HG03520 (cell line): Measurements from ENCODE around the gene CATSPERB.
"Not testable (repeated sequence)": the region's sequence is repeated elsewhere in the genome, so short reads cannot be mapped to it uniquely, and the experiment has no call there.

Source experiments
- ATAC-seq: cut with Tn5 transposase; IDR thresholded peaks from one replicate; pipeline ENCODE4 v1.9.1; 2021; ENCODE audit warnings: mild to moderate bottlenecking, moderate library complexity; ENCODE audit not compliant: unreplicated experiment

The CATSPERB gene

GRCh38 chr14:91731986-91732385, at the start of gene CATSPERB:
Gene CATSPERB, minus strand, starts transcription at chr14:91732086. Its CDS starts 2,607 bp downstream, at chr14:91729479.
- ATAC-seq: no peak

- no peak for ATAC-seq
Observed at GRCh38 chr14:91780452-91780851, 48.6 kb upstream of the CATSPERB start.

DNA sequence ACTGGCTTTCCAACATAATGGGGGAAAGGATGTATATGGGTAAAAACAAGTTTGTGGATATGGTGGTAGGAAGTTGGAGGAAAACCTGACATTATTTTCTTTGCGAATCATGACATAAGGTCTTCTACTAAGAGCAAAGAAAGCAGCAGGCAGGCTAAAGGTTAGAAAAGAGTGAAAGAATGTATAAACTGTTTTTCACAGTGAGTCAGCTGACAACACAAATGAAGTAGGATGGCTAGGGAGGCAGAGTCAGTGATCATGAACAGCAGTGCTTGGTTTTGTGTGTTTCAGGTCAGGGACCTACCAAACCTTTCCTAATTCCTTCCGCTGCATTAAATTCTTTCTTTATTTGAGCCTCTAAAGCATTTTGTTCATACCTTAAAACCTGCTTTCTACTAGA, 46.3 kb upstream of the CATSPERB start:
- ATAC-seq: no peak

- ATAC-seq: no peak
Observed at GRCh38 chr14:91774140-91775096, 42.5 kb upstream of the CATSPERB start.

DNA sequence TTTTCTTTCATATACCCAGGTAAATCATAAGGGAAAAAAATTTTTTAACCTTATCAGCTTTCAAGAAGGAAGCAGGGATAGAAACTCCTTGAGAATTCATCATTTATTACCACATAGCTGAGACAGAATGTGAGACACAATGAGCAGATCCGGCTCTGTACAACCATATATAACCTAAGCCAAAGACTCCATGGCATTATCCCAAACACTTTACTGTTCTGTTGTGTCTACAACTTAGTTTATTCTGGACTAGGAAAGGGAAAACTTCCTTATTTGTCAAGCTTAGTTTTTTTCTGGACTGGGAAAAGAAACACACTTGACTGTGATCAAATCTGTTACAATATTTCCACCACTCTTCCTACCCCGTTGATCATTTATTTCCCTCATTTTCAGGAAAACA, 38.3 kb upstream of the CATSPERB start:
- no peak for ATAC-seq

DNA sequence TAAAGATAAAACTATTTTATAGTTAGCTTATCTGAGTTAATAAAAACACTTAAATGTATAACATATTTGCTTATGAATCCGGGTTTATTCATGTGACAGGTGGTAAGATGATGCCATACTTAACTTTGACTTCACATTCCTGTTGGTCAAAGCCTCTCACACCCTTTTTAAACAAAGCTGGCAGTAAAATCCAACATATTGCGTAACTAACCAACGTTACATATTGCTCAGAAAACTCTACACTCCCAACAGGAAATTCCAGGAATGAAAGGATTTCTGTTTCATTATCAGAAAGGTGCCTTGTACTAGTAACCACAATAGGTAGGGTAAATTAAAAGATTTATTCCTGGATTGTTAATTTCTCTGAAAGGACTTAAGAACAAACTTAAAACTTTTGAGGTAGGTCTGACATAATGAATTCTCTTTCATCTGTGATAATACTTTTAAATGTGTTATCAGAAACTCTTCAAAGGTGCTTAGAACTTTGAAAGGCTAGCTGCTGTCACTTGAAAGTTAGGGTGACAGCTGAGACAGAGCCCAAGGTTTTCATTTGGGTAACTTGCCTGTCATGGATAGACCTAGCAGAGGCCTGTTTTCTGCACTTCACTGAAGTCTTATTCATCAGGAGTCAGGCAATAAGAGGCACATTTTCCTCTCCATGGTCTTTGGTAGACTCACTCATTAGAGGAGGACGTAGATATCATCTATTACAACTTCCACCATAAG, 23.8 kb upstream of the CATSPERB start:
- no peak for ATAC-seq

- ATAC-seq: no peak
Observed at GRCh38 chr14:91754819-91755218, 22.9 kb upstream of the CATSPERB start.

DNA sequence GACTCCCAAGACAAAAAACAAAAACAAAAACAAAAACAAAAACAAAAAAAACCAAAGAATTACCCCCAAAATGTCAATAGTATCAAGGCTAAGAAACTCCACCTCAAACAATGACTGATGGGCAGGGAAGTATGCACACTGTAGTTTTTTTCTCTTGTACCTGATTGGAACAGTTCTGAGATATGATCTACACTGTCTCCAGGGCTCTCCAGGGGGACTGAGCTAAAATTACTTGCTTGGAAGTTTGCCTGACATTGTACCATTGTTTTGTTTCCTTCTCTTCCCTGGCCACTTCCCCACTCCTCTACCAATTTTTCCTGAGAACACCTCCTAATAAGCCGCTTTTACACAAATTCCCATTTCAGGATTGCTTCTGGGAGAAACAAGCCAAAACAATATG, 22.3 kb upstream of the CATSPERB start:
- ATAC-seq: no peak

DNA sequence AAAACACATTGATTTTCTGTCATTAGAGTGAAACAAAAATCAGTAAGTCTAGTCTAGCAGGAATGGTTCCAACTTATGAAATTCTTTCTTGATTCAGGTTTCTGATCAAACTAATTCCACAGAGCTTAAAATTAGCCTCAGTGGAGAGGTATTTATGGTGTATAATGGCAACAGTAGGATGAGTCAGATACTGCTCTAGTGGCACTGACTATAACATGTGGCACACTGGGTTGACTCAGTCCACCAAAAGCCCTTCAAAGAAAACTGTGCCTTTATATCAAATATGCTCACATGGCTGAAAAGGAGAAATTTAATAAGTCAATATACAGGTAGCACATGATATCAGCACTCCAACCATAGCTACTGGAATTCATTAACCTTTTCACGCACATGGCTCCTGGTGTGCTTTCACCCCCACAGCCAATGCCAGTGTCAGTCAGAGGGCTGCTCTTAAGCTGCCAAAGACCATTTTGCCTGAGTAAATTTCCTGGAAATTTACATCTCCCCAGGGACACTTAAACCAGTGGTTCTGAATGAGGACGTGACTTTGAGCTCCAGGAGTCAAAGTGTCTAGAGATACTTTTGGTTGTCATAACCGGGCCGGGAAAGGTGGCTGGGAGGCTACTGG, 21.7 kb upstream of the CATSPERB start:
- no peak for ATAC-seq

DNA sequence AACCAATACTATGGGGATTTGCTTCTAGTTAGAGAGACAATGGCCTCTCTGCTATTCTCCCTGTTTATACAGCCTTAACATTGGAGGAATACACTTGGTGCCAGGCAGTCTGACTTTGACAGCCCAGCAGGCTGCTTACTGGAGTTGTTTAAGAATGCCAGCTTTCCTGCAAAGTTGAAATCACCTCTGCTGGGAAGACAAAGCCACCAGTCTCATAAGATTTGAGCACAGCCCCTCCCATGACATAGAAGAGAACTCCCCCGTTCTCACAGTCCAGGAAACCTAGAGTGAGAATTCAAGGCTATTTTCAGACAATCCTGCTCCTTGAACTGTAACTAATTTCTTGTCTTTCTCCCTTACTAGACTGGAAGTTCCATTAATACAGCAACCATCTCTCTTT, 21.1 kb upstream of the CATSPERB start:
- no peak for ATAC-seq

DNA sequence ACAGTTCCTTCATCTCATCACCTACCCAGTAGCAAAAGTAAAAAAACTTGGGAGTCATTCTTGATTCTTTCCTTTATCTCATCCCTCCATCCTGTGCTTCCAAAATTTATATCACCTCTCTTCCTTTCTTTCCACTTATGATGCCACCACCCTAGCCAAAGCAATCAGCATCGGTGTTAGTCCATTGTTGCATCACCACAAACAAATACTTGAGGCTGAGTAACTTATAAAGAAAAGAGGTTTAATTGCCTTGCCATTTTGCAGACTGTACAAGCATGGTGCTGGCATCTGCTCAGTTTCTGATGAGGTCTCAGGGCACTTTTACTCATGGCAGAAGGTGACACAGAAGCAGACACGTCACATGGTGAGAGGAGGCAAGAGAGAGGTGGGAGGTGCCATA, 19.8 kb upstream of the CATSPERB start:
- no peak for ATAC-seq

DNA sequence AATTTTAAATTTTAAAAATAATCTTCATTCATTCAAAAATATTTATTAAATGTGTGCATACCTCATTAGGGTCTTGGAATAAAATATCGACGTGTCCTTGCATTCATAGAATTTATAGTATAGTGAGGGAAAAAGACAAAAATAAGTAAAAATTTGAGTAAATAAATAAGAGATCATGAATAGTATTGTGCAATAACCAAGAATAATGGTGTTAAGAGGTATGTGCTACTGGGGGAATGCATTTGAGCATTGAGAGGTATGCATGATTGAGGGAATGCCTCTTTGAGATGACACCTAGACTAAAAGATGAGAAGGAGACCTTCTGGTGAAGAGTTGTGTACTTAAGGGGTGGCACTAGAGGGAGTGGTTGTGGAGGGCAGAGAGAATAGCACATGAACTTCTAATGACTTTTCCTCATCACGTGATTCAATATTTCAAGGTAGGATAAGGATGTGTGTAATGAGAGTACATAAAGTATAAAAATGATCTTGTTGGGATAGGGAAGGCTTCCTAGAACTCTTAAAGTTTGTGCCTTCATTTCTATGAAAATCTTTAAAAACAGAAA, 18.8 kb upstream of the CATSPERB start:
- ATAC-seq: no peak

DNA sequence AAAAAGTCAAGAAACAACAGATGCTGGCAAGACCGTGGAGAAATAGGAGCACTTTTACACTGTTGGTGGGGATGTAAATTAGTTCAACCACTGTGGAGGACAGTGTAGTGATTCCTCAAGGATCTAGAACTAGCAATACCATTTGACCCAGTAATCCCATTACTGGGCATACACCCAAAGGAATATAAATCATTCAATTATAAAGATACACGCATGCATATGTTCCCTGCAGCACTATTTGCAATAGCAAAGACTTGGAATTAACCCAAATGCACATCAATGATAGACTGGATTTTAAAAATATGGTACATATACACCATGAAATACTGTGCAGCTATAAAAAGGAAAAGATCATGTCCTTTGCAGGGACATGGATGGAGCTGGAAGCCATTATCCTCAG, 18.0 kb upstream of the CATSPERB start:
- no peak for ATAC-seq

- no peak for ATAC-seq
Observed at GRCh38 chr14:91748049-91748448, 16.2 kb upstream of the CATSPERB start.

GRCh38 chr14:91745344-91745743, 13.5 kb upstream of the CATSPERB start:
- no peak for ATAC-seq

DNA sequence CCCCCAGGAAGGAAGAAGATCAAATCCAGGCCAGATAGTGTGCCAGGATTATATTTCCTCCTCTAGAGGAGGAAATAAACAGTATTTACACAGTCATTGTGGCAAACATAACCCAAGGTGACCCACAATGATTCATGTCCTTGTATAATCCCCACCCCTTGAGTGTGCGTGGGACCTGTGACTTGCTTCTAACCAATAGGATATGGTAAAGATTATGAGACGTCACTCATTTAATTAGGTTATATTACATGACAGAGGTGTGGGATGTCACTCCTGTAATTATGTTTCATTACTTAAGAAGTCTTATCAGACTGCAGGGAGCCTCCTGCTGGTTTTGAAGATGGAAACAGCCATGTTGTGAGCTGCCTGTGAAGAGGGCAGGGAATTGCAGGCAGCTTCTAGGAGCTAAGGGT, 12.2 kb upstream of the CATSPERB start:
- ATAC-seq: no peak

DNA sequence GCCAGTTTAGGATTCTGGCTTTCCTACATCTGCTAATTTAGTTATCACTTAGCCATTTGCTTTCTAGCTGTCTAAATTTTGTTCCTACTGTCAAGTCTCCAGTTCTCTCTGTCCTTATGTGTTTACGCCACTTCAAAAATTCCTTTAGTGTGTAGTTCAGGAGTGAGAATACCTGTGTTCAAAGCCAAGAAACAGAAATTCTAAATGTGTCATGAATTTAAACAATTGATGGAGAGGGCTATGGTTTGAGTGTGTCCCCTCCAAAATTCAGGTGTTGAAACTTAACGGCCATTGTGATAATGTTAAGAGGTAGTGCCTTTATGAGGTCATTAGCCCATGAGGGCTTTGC, 11.4 kb upstream of the CATSPERB start:
- no peak for ATAC-seq

GRCh38 chr14:91742621-91743304, 10.9 kb upstream of the CATSPERB start:
- no peak for ATAC-seq

- ATAC-seq: not testable (repeated sequence)
Observed at GRCh38 chr14:91739867-91740266, 8.0 kb upstream of the CATSPERB start.

DNA sequence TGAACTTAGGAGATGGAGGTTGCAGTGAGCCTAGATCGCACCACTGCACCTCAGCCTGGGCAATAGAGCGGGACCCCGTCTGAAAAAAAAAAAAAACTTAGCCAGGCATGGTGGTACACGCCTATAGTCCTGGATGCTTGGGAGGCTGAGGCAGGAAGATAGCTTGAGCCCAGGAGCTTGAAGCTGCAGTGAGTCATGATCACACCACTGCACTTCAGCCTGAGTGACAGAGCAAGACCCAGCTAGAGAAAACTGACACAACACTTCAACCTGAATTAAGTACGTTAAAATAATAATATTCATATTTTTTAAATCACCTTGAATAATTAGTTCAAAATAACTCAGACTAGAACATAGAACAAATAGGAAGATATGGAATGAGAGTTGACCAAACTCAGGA, 5.7 kb upstream of the CATSPERB start:
- ATAC-seq: no peak
